ENCODE data around the gene GADD45B. TPM values are rescaled to one million over a fixed set of nuclear protein-coding genes. Genes with fewer than 3 reads are reported as not detected.

GADD45B gene
- total and polyA plus RNA-seq, 10 of the 15 experiments (the other 5 are each of a cell fraction or from before 2014, with no cell fraction given) = 2.4 to 180 (median 91.1) TPM

DNA sequence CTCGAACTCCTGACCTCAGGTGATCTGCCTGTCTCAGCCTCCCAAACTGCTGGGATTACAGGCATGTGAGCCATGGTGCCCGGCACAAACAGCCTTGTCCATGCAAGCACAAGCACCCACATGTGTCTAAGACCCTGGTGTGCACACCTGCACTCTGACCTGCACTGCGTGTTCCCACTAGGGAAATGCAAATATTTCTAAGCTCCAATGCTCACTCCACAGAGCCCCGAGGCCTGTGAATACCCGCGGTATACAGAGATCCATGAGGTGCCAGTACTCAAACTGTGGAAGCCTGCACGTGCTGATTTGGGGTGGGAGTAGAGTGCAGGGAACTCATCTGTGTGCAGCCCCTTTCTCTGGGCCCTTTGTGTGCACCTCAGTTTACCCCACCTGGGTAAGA lies 14.7 kb downstream of the GADD45B start:
- Histone ChIP-seq H3K27me3 (replicated peaks in 1 of 2; ENCODE audit: control insufficient read depth in 2 of 2, insufficient read depth in 2 of 2, low read length in 1 of 2) (peaks cover 0 to 7% of the 10 kb centered on the region in 2 experiments; a peak in 2 of 4 replicates), H3K27ac (ENCODE audit: control insufficient read depth, insufficient read depth) (no peak overlapping the region), H3K9me3 (replicated peaks; ENCODE audit: control insufficient read depth, insufficient read depth, low read length) (no peaks in the 10 kb centered on the region), H3K4me3 (no peak overlapping the region), H3K4me1 (ENCODE audit: control insufficient read depth, insufficient read depth, low read length) (peaks cover 30% of the 10 kb centered on the region), H2AFZ (ENCODE audit: control insufficient read depth, low read depth, low read length) (no peak overlapping the region), H3K36me3 (ENCODE audit: control insufficient read depth in 2 of 2, insufficient read depth in 2 of 2, low read length in 1 of 2) (no peaks in the 10 kb centered on the region), H3K9ac (ENCODE audit: control insufficient read depth, insufficient read depth, low read length) (no peak overlapping the region), H4K20me1 (ENCODE audit: control insufficient read depth, insufficient read depth) (no peaks in the 10 kb centered on the region), H3K4me2 (ENCODE audit: control insufficient read depth, insufficient read depth) (no peak overlapping the region; the same call in 1 of the 2 replicates), H3K79me2 (ENCODE audit: control insufficient read depth, insufficient read depth, low read length) (no peaks in the 10 kb centered on the region)
- intact Hi-C loops (cut with micrococcal nuclease; ENCODE audit: unreplicated experiment) (no loop called here), in situ Hi-C loops (cut with MboI) (no loop called here)
- no peak for ATAC-seq
- RAD21 ChIA-PET (ENCODE audit: unreplicated experiment) = no interaction called here
- no peak for TF ChIP-seq JUNB (IDR thresholded peaks at IDR 0.05)
- TF ChIP-seq IKZF2 (IDR thresholded peaks at IDR 0.05) = no peak
- no peak for TF ChIP-seq ASH2L (IDR thresholded peaks at IDR 0.05; ENCODE audit: borderline replicate concordance, low read depth)
- TF ChIP-seq, protein P1, sequence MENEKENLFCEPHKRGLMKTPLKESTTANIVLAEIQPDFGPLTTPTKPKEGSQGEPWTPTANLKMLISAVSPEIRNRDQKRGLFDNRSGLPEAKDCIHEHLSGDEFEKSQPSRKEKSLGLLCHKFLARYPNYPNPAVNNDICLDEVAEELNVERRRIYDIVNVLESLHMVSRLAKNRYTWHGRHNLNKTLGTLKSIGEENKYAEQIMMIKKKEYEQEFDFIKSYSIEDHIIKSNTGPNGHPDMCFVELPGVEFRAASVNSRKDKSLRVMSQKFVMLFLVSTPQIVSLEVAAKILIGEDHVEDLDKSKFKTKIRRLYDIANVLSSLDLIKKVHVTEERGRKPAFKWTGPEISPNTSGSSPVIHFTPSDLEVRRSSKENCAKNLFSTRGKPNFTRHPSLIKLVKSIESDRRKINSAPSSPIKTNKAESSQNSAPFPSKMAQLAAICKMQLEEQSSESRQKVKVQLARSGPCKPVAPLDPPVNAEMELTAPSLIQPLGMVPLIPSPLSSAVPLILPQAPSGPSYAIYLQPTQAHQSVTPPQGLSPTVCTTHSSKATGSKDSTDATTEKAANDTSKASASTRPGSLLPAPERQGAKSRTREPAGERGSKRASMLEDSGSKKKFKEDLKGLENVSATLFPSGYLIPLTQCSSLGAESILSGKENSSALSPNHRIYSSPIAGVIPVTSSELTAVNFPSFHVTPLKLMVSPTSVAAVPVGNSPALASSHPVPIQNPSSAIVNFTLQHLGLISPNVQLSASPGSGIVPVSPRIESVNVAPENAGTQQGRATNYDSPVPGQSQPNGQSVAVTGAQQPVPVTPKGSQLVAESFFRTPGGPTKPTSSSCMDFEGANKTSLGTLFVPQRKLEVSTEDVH (IDR thresholded peaks at IDR 0.05; ENCODE audit: low read depth, partially characterized antibody) = no peak
- no peak for TF ChIP-seq CREM (IDR thresholded peaks at IDR 0.05; ENCODE audit: low read depth)
- TF ChIP-seq PML (IDR thresholded peaks at IDR 0.05; ENCODE audit: low read length) = no peak
- TF ChIP-seq SRF (IDR thresholded peaks at IDR 0.05; ENCODE audit: low read depth in 2 of 2, low read length in 2 of 2) = no peak
- no peak for FAIRE-seq
- CTCF ChIA-PET = no interaction called here
- SMC1A ChIA-PET (ENCODE audit: uncharacterized antibody, unreplicated experiment) = no interaction called here
- POLR2A ChIA-PET = interaction anchor here (0.6 kb wide), 1 partner anchor 313 kb away, joined by 4 read pairs; no protein-coding TSS in a partner anchor
- no TSS peak for BruUV-seq (replicated peaks)
- DNase-seq (ENCODE audit: low read depth, low spot score) = no peak
- WGBS (ENCODE audit: insufficient coverage, insufficient replicate concordance, low lambda C conversion rate, missing lambda C conversion rate) = 3% methylated on average over 7 of the region's 7 CpGs
